LNCAP (cell line): ENCODE results near the gene QKI.

Experiments
- CTCF ChIP-seq: fragments of 450-650 bp; IDR thresholded peaks from 2 replicates; pipeline ENCODE4 v1.5.1; 2017; ENCODE audit warnings: mild to moderate bottlenecking

QKI gene

DNA sequence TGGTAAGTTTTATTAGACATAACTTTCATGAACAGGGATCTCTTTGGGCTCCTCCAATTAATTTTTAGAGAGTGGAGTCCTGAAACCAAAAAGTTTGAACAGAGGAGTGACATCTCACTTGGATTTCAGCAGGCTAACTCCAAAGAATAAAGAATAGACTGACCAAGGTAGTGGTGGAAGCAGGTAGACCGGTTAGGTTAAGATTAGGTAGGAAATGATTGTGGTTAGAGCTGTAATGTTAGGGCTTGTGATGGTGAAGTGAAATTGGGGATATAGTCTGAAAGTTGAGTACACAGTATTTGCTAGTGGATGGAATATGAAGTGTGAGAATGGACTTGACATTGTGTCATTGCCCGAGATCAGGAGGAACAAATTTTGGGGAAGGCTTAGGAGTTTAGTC is 27.8 kb downstream of the QKI start:
- TF ChIP-seq CTCF, result no peak

- TF ChIP-seq CTCF, result no peak
Measured at GRCh38 chr6:163444077-163444476, 29.6 kb downstream of the QKI start.

GRCh38 chr6:163446549-163446948 is 32.0 kb downstream of the QKI start:
- no peak for TF ChIP-seq CTCF

DNA sequence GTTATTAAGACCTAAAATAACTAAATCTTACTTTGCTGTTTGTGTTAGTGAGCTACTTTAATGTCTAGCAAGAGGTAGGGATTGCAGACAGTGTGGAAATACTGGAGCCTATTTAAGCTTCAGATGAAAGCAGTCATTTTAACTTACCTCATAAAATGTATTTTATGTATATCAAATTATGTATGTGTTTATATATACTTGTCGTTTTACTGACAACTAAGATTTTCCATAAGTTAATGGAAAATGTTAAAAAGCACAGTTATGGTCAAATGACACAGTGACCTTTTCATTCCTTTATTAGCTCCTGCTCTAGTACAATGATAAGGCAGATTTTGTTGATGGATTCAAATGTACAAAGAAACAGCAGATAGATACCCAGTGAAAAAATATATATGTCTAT is 34.6 kb downstream of the QKI start:
- TF ChIP-seq CTCF, result no peak

GRCh38 chr6:163454425-163454824 is 39.9 kb downstream of the QKI start:
- no peak for TF ChIP-seq CTCF

GRCh38 chr6:163455552-163455951 is 41.0 kb downstream of the QKI start:
- no peak for TF ChIP-seq CTCF

DNA sequence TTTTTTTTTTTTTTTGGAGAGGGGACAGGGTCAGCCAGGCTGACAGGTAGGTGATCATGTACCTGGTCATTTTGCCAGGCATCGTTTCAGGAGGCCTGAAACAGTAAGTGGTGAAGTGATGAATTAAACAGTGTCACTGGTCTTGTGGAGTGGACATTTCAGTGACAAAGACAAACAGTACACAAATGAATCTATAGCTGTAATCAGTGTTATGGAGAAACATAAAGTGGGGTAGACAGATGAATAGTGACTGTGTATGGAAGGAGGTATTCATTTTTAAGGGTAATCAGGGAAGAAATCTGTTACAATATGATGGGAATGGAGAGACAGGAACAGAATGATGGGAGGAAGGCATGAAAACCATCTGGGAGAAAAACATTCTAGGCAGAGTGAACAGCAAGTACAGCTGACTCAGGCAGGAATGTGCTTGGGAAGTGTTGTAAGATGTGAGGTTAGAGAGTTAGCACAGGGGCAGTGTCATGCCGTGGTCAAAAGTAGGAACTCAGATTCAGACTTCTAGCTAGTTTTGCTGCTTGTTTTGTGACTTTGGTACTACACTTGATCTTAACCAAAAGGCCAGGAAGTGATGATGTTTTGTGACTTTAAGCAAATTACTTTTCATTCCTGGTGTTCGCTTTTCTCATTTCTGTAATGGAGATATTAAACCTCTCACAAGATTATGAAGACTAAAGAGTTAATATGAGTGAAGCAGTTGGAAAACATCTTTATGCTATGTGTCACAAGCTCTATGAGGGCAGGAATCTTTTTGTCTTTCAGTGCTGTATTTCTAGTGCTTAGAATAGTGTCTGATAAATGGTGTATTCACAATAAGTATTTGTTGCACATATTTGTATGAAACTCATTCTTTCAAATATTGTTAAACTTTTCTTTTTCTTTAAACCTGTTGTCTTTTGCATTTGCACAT is 43.4 kb downstream of the QKI start:
- no peak for TF ChIP-seq CTCF
